GM13976 (cell line): ENCODE data around the gene BACH2.

Experiments
- DNase-seq: peaks from one replicate; pipeline ENCODE4 v3.0.0; 2012; ENCODE audit warnings: low spot score
- CTCF ChIP-seq: IDR thresholded peaks from 2 replicates; pipeline ENCODE4 v1.5.1; 2012; ENCODE audit warnings: borderline replicate concordance, mild to moderate bottlenecking; ENCODE audit not compliant: insufficient read depth; ENCODE audit errors: extremely low read depth, missing control alignments, control extremely low read depth
- in situ Hi-C: fragments of 300-500 bp; cut with MboI; formaldehyde crosslinking; loops from one replicate; pipeline ENCODE4 v1.12.0; 2022; ENCODE audit warnings: low sequenced_read_pairs, mixed read lengths, inconsistent platforms; ENCODE audit not compliant: unreplicated experiment

BACH2 gene

GRCh38 chr6:89961481-89961880 lies 335.2 kb downstream of the BACH2 start:
- TF ChIP-seq CTCF, result no peak
- in situ Hi-C loops, result no loop called here
- DNase-seq, result no peak

GRCh38 chr6:89959883-89960282 lies 336.8 kb downstream of the BACH2 start:
- in situ Hi-C loops, result no loop called here
- no peak for TF ChIP-seq CTCF

GRCh38 chr6:89956182-89956581 lies 340.5 kb downstream of the BACH2 start:
- DNase-seq, result no peak
- no peak for TF ChIP-seq CTCF
- in situ Hi-C loops, result no loop called here

More at GRCh38 chr6:89959883-89960282, 336.8 kb downstream of the BACH2 start:
- no peak for DNase-seq

- TF ChIP-seq CTCF, result no peak
- in situ Hi-C loops, result no loop called here
- no peak for DNase-seq
These were observed 341.3 kb downstream of the BACH2 start for GRCh38 chr6:89955364-89955763.

- no peak for TF ChIP-seq CTCF
- DNase-seq, result no peak
- in situ Hi-C loops, result no loop called here
These were observed 341.9 kb downstream of the BACH2 start for GRCh38 chr6:89954721-89955148.

GRCh38 chr6:89952686-89953085 lies 344.0 kb downstream of the BACH2 start:
- in situ Hi-C loops, result no loop called here
- TF ChIP-seq CTCF, result no peak
- no peak for DNase-seq
